Right ventricle myocardium inferior (tissue), 1 donor: Measurements from ENCODE around the gene JAK3. TPM values are rescaled to one million over a fixed set of nuclear protein-coding genes. Genes with fewer than 3 reads are reported as not detected.
A peak's percentile ranks its signal among the peaks of the same experiment; 100 is the strongest.

Source experiments
- ATAC-seq: fragments of 200-7000 bp; cut with Tn5 transposase; one replicate; pipeline ENCODE4 v1.9.1; 2020; ENCODE audit warnings: mild to moderate bottlenecking, moderate library complexity
- DNase-seq: peaks from one replicate; pipeline ENCODE4 v3.0.0; 2021; ENCODE audit errors: missing footprints
- intact Hi-C: fragments of 100-400 bp; cut with DNase I; formaldehyde crosslinking; loops from one replicate; pipeline ENCODE4 v1.11.0; 2022
- total RNA-seq: library from RNA; stranded (reverse); fragmentation: NEBNext Ultra II Directional; extraction: Animal tissue kit (Norgen Biotek cat#: 25700); gene quantifications from one replicate; pipeline ENCODE4 v1.2.1, GENCODE V29; 2021
- donor health status: DM: no; HTN: yes; CAD: no; lungs with severe emphysema.

Gene JAK3
- total RNA-seq, 1 donor from 2014 or later: 1.9 TPM

DNA sequence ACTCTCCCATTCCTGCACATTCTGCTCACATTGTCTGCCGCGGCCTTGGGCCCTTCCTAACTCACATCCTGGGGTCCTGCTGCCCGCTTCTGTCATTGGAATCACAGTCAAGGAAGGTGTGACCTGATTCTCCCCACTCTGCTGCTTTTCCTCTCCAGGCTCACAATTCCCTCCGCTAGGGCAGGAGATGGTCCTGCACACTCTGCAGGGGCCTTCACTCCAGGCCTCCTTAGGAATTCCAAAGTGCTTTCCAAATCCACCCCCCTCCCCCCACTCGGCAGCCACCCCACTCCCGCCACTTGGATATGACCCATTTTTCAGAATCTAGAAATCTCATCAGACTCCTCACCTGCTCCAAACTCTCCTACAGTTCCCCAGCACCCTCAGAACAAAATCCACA lies 20.9 kb upstream of the JAK3 start:
- ATAC-seq: no peak
- intact Hi-C loops: no loop called here
- peak; percentile 6 for DNase-seq

DNA sequence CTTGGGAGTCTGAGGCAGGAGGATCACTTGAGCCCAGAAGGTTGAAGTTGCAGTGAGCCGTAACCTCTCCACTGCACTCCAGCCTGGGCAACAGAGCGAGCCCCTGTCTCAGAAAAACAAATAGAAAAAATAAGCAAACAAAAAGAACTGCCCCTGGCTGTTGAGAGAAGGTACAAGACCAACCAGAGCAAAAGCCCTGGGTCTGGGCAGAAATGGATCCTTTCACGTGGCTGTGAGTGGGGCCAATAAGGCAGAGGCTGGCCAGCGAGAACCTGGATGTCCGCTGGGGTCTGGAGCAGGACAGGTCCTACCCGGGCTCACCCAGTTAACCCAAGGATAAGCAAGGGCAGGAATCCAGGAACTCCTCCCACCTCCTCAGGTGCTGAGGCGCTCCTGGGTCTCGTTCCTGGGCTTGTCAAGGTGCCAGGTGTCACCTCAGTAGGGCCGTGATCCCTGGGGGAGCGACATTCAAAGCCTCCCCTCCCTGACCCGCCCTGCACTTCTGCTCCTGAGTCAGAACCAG lies 19.2 kb upstream of the JAK3 start:
- intact Hi-C loops: no loop called here
- ATAC-seq (no peak), DNase-seq (peak; percentile 56)

DNA sequence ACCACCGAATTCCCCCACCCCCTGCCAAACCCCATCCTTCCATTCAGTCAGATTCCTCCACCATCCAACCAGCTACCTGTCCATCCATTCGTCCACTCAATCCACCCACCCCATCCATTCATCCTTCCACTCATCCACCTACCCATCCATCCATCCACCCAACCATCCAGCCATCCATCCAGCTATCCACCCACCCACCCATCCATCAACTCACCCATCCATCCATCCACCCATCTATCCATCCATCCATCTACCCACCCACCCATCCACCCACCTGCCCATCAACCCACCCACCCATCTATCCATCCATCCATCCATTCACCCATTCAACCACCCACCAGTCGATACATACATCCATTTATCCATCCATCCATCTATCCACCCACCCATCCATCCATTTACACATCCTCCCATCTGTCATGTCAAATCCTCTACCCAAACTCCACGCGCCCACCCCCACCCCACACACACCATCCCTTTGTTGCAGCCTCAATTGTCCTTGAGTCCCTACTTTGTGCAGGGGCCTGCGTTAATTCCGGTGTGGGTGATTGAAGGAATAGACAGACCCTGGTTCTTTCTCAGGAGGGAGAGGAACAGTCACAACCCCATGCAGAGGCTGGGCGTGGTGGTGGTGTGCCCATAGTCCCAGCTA lies 18.7 kb upstream of the JAK3 start:
- ATAC-seq: no peak
- no peak for DNase-seq
- intact Hi-C loops: no loop called here

DNA sequence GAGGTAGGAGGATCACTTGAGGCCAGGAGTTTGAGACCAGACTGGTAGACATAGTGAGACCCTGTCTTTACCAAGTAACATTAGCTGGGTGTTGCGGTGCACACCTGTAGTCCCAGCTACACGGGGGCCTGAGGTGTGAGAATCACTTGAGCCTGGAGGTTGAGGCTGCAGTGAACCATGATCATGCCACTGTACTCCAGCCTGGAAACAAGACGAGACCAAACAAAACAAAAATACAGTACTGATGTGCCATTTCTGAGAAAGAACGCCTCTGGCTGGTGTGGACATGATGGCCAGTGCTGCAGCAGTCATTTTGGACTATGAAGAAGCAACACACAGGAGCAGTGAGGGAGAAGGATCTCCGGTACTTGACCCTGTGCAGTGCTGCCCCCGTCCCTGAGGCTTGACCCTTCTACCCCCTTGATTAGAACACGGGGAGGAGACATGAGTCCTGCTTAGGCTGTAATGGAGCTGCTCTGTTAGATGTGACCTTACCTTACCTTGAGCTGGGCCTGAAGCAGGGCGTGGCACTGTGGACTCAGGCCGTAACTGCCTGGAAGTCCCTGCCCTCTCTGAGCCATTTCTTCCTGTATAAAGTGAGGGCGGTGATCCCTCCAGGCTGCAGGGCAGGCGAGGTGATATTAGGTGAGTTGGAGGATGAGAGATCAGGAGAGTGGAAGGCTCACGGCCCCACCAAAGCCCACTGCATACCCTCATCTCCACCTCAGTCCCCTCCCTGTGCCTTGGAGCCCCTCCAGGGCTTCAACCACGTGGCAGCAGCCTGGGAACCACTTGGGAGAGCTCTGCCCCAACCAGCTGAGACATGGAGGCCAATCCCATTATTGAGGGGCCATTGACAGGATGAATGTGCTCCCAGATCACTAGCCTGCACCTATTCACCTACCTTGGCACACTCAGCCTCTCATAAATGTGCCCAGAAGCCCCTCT lies 17.9 kb upstream of the JAK3 start:
- peak; percentile 30 for DNase-seq
- intact Hi-C loops: no loop called here
- no peak for ATAC-seq

DNA sequence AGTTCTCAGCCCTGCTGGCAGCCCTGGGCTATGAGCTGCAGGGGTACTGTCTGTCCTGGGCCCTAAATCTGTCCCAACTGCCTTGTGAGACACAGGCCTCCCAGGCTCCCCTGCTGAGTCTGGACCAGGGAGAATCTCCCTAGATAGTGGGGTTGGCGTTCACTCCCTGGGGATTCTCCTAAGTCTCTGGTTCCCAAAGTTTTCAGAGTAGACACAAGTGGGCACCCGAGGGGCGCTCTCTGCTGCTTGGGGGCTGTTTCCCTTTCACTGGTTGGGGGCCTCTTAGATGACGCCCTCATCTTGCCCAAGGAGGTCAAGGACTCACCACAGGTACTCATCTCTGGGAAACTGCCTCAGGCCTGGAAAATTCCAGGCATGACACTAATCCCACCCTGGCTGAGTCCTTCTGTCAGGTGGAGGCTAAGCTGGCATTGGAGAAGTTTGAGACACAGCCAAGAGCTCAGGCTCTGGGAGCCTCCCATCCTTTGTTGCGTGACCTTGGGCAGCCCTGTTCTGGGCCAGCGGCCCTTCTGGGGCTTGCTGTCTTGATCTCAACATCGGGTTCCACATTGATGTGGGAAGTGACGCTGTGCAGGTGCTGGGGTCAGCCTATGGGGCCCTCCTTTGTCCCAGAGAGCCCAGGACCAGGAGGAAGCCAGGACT lies 15.9 kb upstream of the JAK3 start:
- ATAC-seq: no peak
- intact Hi-C loops: no loop called here
- peak; percentile 41 for DNase-seq

DNA sequence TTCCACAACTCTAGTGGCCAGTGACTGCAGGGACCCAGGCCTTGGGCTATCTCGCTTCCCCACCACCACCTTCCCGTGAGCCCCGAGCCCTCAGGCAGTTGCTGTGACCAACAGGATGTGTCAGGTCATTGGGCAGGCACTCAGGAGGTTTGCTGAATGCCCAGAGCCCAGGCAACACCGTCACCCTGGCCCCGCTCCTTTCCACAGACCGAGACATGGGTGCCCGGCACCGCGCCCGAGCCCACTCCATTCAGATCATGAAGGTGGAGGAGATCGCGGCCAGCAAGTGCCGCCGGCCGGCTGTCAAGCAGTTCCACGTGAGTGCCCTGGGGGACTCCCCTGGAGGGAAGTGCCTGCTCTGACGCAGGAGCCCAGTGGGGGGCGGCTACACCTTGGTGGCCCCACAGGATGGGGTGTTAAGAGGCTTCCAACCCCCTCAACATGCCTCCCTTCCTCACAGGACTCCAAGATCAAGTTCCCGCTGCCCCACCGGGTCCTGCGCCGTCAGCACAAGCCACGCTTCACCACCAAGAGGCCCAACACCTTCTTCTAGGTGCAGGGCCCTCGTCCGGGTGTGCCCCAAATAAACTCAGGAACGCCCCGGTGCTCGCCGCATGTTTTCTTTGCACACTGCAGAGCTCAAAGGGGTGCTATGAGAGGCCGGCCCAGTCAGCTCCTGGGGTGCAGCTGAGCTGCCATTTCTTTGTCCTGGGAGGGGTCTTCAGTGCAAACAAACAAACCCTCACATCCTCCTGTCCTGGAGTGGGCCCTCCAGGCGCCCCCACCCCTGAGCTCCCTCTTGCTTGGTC lies 15.1 kb upstream of the JAK3 start:
- DNase-seq: peak; percentile 57
- intact Hi-C loops: no loop called here
- no peak for ATAC-seq

DNA sequence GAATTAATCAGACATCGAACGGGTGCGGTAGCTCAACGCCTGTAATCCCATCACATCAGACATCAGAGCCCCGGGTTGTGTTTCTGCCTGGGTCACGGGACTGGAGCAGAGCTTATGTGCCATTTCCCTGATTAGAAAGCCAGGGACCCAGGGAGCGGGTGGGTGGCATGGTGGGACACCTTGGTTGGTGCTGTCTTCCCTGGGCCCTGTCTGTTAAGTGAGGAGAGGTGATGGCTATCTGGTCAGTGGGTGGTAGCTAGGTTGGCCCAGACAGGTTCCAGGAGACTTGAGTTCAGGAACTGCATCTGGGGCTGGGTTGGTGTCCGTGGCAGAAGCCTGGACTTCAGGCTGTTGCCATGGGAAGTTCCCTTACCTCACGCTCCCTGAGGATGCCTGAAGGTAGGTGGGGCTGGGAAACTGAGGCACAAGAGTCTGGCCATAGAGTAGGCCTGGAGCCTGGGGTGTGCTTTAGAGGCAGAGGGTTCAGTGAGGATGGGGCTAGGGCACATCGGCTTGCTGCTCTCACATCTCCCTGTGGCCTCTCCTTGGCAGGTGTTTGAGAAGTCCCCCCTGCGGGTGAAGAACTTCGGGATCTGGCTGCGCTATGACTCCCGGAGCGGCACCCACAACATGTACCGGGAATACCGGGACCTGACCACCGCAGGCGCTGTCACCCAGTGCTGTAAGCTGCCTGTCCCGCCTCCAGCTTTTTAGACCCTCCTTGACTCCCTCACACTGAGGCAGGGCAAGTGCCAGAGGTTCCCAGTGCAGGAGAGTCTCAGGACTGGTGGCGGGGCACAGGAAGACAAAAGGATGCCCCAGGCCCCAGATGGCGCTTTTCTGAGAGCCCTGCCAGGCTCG lies 14.0 kb upstream of the JAK3 start:
- ATAC-seq (no peak), DNase-seq (peak; percentile 21)
- intact Hi-C loops: no loop called here

DNA sequence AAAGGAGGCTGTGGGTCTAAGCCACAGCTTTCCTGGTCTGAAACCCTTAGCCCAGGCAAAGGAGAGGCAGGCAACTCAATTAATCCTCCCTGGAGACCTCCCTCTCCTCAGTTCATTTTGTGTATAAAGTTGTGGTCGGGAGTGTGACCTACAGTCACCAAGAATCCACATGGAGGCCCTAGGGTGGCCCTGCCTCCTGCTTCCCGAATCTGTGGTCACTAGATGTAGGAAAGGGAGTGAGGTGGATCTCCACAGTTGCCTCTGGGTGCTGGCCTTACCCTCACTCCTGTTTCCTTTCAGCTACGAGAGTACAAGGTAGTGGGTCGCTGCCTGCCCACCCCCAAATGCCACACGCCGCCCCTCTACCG lies 13.2 kb upstream of the JAK3 start:
- ATAC-seq (no peak), DNase-seq (no peak)
- intact Hi-C loops: no loop called here

DNA sequence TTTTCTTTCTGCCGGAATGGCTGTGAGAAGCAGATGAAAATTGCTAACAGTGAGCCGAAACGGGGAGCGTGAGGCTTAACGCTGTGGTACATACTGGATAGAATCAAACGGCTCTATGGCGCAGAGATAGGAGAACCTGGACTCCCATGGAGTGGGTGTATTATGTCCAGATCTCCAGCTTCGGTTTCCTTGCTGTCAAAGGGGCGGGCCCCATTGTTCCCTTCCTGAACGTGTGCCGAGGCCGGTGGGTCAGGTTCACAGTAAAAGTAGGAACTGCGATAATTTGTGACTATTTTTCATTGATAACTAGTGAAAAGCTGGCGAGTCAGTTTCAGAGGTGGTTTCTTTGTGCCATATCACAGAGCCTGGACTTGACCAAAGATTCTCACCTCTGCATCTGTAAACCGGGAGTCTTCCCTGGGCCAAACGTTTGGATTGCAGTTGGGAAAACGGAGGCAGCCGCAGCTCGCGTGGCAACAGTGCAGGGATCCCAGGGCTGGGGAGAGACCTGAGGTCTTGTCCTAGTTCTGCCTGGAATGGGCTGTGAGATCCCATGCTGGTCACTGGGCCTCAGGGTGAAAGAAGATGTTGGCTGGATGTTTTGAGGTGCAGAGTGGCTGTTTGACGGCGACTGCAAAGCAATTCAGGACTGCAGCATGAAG lies 12.7 kb upstream of the JAK3 start:
- ATAC-seq: no peak
- intact Hi-C loops: no loop called here
- no peak for DNase-seq

DNA sequence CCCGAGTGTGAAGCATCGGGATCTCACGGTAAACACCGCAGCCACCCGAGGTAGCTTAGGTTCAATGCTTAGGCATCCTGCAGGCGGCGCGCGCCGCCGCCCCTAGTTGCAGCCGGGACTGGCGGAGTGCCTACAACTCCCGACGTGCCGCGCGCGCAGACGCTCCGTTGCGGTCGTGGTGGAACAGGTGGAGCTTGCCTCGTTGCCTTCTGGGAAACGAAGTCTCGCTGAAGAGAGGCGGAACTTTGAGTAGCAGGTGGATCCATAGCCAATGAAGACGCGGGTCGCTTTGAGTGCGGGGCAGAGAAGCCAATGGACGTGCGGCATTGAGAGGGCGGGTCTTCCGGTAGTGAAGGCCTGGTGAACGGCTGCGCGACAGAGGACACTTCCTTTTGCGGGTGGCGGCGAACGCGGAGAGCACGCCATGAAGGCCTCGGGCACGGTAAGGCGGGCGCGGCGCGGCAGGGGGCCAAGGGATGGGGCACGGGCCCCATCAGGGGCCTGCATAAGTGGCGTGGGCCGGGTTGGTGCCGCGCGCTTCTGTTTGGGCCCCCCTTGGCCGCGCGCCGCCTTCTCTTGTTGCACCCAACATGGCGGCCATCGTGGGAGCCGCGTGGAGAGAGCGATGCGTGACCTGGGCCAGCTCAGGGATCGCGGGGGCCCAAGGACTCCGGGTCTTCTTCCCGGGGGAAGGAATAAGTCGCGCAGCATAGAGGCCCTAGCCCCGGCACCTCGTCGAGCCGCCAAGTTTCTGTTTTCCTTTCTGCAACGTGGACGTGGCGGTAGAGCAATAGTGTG lies 11.9 kb upstream of the JAK3 start, which contains the start of gene RPL18A:
TSS of gene RPL18A (plus strand) at position 378 of the 798 bp plus-strand sequence. CDS start at position 425, 47 bp downstream.
- ATAC-seq (peak; percentile 98), DNase-seq (peak; percentile 99)
- intact Hi-C loops: loop anchor here (1.0 to 10.0 kb wide), 5 partner anchors 73 to 512 kb away; partner anchors contain the start of gene MAP1S

DNA sequence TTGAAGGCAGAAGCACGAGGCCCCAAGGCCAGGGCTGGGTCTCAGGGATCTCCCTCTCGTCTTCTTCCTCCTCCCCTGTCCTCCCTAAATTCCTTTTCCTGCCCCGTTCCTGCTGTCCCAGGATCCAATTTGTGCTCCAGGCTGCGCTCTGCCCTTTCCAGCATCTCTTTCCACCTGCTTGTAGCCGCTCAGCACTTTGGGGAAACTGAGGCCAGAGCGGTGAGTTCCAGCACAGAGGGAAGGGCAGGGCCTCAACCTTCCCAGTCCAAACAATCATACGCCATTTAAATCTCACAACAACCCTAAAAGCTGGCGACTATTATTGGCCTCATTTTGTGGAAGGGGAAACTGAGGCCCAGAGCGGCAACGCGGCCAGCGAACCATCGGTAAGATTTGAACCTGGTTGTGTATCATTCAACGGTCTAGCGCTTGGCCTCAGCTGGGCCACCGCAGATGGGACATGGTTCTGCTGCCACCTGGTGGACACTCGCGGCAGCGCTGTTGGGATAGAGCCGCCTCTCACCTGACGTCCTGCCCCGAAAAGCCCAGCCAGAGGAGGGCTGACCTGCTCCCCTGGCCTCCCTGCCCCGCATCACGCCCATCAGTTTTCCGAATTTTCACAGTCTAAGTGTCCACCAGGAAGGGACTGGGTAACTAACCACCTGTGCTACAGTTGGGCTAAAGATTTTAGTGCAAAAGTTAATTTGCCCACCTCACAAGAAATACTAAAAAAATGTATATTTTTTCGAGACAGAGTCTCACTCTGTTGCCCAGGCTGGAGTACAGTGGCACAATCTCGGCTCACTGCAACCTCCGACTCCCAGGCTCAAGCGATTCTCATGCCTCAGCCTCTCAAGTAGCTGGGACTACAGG lies 7.7 kb upstream of the JAK3 start:
- intact Hi-C loops: loop anchor here (5.0 to 10.0 kb wide), 3 partner anchors 141 to 508 kb away; partner anchors contain the start of gene MAP1S
- DNase-seq (peak; percentile 92), ATAC-seq (peak; percentile 47)

DNA sequence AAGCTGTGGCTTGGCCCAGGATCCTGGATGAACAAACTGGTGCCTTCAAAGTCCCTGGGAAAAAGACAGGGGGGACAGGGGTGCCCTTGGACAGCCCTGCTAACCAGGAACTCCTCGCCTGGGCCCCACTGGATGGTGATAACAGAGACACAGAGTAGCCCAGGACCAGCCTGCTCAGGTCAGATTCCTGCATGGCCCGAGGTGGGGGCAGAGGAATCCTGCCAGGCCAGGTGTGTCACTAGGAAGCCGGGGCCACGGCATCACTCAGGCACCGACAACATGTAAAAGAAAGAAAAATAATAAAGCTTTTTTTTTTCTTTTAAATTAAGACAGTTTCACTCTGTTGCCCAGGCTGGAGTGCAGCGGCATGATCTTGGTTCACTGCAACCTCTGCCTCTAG lies 6.3 kb upstream of the JAK3 start:
- peak; percentile 63 for DNase-seq
- no peak for ATAC-seq
- intact Hi-C loops: loop anchor here (10.0 kb wide), 1 partner anchor 139 kb away; the partner anchor contains the start of gene MAP1S

DNA sequence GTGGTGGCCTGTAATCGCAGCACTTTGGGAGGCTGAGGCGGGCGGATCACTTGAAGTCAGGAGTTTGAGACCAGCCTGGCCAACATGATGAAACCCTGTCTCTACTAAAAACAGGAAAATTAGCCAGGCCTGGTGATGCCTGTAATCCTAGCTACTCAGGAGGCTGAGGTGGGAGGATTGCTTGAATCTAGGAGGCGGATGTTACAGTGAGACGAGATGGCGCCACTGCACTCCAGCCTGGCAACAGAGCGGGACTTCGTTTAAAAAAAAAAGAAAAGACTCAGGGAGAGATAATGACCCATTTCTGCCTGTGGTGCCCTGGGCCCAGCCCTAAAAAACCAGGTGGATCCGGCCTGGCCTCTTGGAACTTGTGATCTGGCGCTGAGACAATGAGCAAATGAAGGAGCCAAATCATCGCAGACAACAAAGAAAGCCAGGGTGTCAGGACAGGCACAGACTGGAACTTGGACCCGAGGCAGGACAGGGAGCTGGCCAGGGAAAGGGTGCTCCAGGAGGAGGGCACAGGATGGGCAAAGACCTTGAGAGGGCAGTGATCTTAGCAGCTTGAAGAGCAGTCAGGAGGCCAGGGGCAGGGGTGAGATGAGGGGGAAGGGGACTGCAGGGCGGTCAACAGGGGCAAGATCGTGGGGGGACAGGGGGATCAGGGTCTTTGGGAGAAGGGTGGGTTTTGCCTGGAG lies 962 bp upstream of the JAK3 start:
- ATAC-seq (no peak), DNase-seq (no peak)
- intact Hi-C loops: no loop called here

DNA sequence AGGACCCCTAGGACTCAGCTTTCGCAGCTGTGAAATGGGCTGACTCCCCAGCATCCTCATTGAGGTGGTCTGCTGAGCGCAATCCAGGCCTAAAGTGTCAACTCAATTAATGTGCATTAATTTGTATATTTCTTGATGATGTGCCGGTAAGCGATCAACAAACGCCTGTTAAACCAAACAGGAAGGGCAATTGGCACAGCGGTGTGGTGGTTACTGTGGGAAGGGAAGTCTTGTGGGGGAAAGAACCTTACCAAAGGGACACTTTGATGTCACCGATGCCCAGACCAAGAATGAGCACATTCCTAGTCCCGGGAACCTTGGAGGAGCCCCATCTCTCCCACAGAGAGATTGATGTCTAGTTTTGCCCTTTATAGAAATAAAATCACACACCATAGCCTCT lies 1.6 kb downstream of the JAK3 start:
- intact Hi-C loops: no loop called here

More for the DNA sequence above, 1.6 kb downstream of the JAK3 start:
- DNase-seq: no peak
- no peak for ATAC-seq
